HEK293 (cell line): Measurements from ENCODE around the gene SMS.

ENCODE experiments used
- CTCF ChIA-PET: fragments of 350-600 bp; formaldehyde crosslinking; extraction: SDS; loops from one replicate; lab custom pipeline; 2021; ENCODE audit warnings: antibody characterized with exemption; lab: Yijun Ruan, JAX
- POLR2A ChIA-PET: fragments of 300-600 bp; formaldehyde crosslinking; extraction: SDS; loops from one replicate; lab custom pipeline; 2020; ENCODE audit warnings: antibody characterized with exemption, inconsistent platforms; lab: Yijun Ruan, JAX
- H3K27ac ChIP-seq: fragments of 200-500 bp; sonication (Bioruptor generic); 2 replicates; pipeline ENCODE4 v1.5.1; 2014; ENCODE audit warnings: low read depth, low read length, control low read depth, inconsistent platforms; ENCODE audit errors: extremely low read depth
- H3K36me3 ChIP-seq, 2 experiments: fragments of 200-500 bp in 1 of 2; sonication (Bioruptor generic) in 1 of 2; 1 replicate in 1 of 2; 2 replicates in 1 of 2; pipeline ENCODE4 v1.5.1; 2014 to 2017; ENCODE audit warnings: inconsistent platforms in 2 of 2, low read length in 2 of 2; ENCODE audit not compliant: control insufficient read depth in 2 of 2, insufficient read depth in 1 of 2
- H3K4me1 ChIP-seq: fragments of 200-500 bp; sonication (Bioruptor generic); 2 replicates; pipeline ENCODE4 v1.5.1; 2014; ENCODE audit warnings: mild to moderate bottlenecking, low read length, inconsistent platforms; ENCODE audit not compliant: control insufficient read depth, insufficient read depth
- H3K4me3 ChIP-seq: 2 replicates; pipeline ENCODE4 v1.5.1; 2011; ENCODE audit warnings: low read depth, mild to moderate bottlenecking, control low read depth, low read length, moderate library complexity
- H3K9me3 ChIP-seq: fragments of 200-500 bp; sonication (Bioruptor generic); 2 replicates; pipeline ENCODE4 v1.5.1; 2014; ENCODE audit warnings: low read depth, low read length, inconsistent platforms; ENCODE audit not compliant: control insufficient read depth, insufficient read depth
- GLIS1 ChIP-seq: fragments of 450-650 bp; formaldehyde crosslinking; IDR thresholded peaks from 2 replicates; pipeline ENCODE4 v1.5.1; 2016; ENCODE audit warnings: missing biosample characterization, missing genetic modification characterization
- KLF9 ChIP-seq: fragments of 450-650 bp; formaldehyde crosslinking; IDR thresholded peaks from 2 replicates; pipeline ENCODE4 v1.5.1; 2016; ENCODE audit warnings: missing biosample characterization, missing genetic modification characterization, low read depth
- PRDM1 ChIP-seq: fragments of 450-650 bp; formaldehyde crosslinking; IDR thresholded peaks from 2 replicates; pipeline ENCODE4; 2016; ENCODE audit warnings: missing biosample characterization, missing genetic modification characterization
- PRDM4 ChIP-seq: fragments of 450-650 bp; formaldehyde crosslinking; IDR thresholded peaks from 2 replicates; pipeline ENCODE4 v1.5.1; 2017; ENCODE audit warnings: missing biosample characterization, missing genetic modification characterization
- ZIC2 ChIP-seq: fragments of 450-650 bp; formaldehyde crosslinking; IDR thresholded peaks from 2 replicates; pipeline ENCODE4 v1.5.1; 2016; ENCODE audit warnings: missing biosample characterization, missing genetic modification characterization
- ZNF155 ChIP-seq: fragments of 450-650 bp; formaldehyde crosslinking; IDR thresholded peaks from 2 replicates; pipeline ENCODE4 v1.5.1; 2016; ENCODE audit warnings: missing biosample characterization, missing genetic modification characterization
- ZNF157 ChIP-seq: fragments of 450-650 bp; formaldehyde crosslinking; IDR thresholded peaks from 2 replicates; pipeline ENCODE4 v1.5.1; 2016; ENCODE audit warnings: missing biosample characterization, missing genetic modification characterization
- ZNF18 ChIP-seq: fragments of 450-650 bp; formaldehyde crosslinking; IDR thresholded peaks from 2 replicates; pipeline ENCODE4 v1.5.1; 2016; ENCODE audit warnings: missing biosample characterization, missing genetic modification characterization
- ZNF2 ChIP-seq: fragments of 450-650 bp; formaldehyde crosslinking; IDR thresholded peaks from 2 replicates; pipeline ENCODE4 v1.5.1; 2016; ENCODE audit warnings: missing biosample characterization, missing genetic modification characterization
- ZNF221 ChIP-seq: fragments of 450-650 bp; formaldehyde crosslinking; IDR thresholded peaks from 2 replicates; pipeline ENCODE4 v1.5.1; 2017; ENCODE audit warnings: missing biosample characterization, missing genetic modification characterization, borderline replicate concordance
- ZNF274 ChIP-seq, 2 experiments: fragments of 200-500 bp in 1 of 2; fragments of 450-650 bp in 1 of 2; sonication (Bioruptor generic) in 1 of 2; formaldehyde crosslinking in 1 of 2; IDR thresholded peaks; 2 replicates each; pipeline versions ENCODE4 v1.5.1 to v1.6.1; 2014 to 2016; ENCODE audit warnings: borderline replicate concordance in 1 of 2, inconsistent platforms in 1 of 2, low read length in 1 of 2, missing biosample characterization in 1 of 2, missing genetic modification characterization in 1 of 2
- ZNF280C ChIP-seq: fragments of 450-650 bp; formaldehyde crosslinking; IDR thresholded peaks from 2 replicates; pipeline ENCODE4 v1.5.1; 2016; ENCODE audit warnings: missing biosample characterization, missing genetic modification characterization
- ZNF394 ChIP-seq: fragments of 450-650 bp; formaldehyde crosslinking; IDR thresholded peaks from 2 replicates; pipeline ENCODE4 v1.5.1; 2016; ENCODE audit warnings: missing biosample characterization, missing genetic modification characterization, mild to moderate bottlenecking, moderate library complexity, borderline replicate concordance
- ZNF433 ChIP-seq: fragments of 450-650 bp; formaldehyde crosslinking; IDR thresholded peaks from 2 replicates; pipeline ENCODE4 v1.5.1; 2016; ENCODE audit warnings: missing biosample characterization, missing genetic modification characterization, low read depth
- ZNF571 ChIP-seq: fragments of 450-650 bp; formaldehyde crosslinking; IDR thresholded peaks from 2 replicates; pipeline ENCODE4 v1.5.0; 2017; ENCODE audit warnings: missing biosample characterization, missing genetic modification characterization
- ZNF600 ChIP-seq: fragments of 450-650 bp; formaldehyde crosslinking; IDR thresholded peaks from 2 replicates; pipeline ENCODE4 v1.5.1; 2016; ENCODE audit warnings: missing biosample characterization, missing genetic modification characterization
- ZNF621 ChIP-seq: fragments of 450-650 bp; formaldehyde crosslinking; IDR thresholded peaks from 2 replicates; pipeline ENCODE4 v1.5.1; 2017; ENCODE audit warnings: missing biosample characterization, missing genetic modification characterization
- ZSCAN16 ChIP-seq: fragments of 450-650 bp; formaldehyde crosslinking; IDR thresholded peaks from 2 replicates; pipeline ENCODE4 v1.5.1; 2016; ENCODE audit warnings: missing biosample characterization, missing genetic modification characterization
- ZSCAN30 ChIP-seq: fragments of 450-650 bp; IDR thresholded peaks from 2 replicates; pipeline ENCODE4 v1.5.1; 2018; ENCODE audit warnings: missing biosample characterization, mild to moderate bottlenecking, missing genetic modification characterization, moderate library complexity
- TF ChIP-seq, protein P1 (sequence below): fragments of 450-650 bp; formaldehyde crosslinking; IDR thresholded peaks from 2 replicates; pipeline ENCODE4 v1.5.1; 2016; ENCODE audit warnings: missing biosample characterization, missing genetic modification characterization, low read depth
- TF ChIP-seq, protein P2 (sequence below): fragments of 450-650 bp; formaldehyde crosslinking; IDR thresholded peaks from 2 replicates; pipeline ENCODE4 v1.5.1; 2016; ENCODE audit warnings: missing biosample characterization, missing genetic modification characterization

The SMS gene

GRCh38 chrX:21907260-21907659 lies 33.2 kb upstream of the SMS start:
- Histone ChIP-seq H3K4me1 (no peaks in the 10 kb centered on the region), H3K9me3 (no peaks in the 10 kb centered on the region), H3K27ac (no peak overlapping the region), H3K4me3 (no peak overlapping the region), H3K36me3 (no peaks in the 10 kb centered on the region; a peak in 1 of 3 replicates)
- TF ChIP-seq ZNF157 (tag by site-specific recombination) (no peak), ZNF433 (tag by site-specific recombination) (no peak), ZIC2 (tag by site-specific recombination) (no peak), ZNF600 (tag by site-specific recombination) (no peak), ZNF571 (no peak), ZNF280C (no peak), GLIS1 (no peak), ZNF394 (no peak), ZNF621 (no peak), ZNF274 (IDR thresholded peaks at IDR 0.05; ENCODE audit: low read length) (no peak), ZNF274 (tag by site-specific recombination; IDR thresholded peaks at IDR 0.05; ENCODE audit: borderline replicate concordance) (no peak), PRDM1 (no peak), ZNF2 (no peak), ZNF221 (tag by site-specific recombination) (no peak)
- TF ChIP-seq, protein P1, sequence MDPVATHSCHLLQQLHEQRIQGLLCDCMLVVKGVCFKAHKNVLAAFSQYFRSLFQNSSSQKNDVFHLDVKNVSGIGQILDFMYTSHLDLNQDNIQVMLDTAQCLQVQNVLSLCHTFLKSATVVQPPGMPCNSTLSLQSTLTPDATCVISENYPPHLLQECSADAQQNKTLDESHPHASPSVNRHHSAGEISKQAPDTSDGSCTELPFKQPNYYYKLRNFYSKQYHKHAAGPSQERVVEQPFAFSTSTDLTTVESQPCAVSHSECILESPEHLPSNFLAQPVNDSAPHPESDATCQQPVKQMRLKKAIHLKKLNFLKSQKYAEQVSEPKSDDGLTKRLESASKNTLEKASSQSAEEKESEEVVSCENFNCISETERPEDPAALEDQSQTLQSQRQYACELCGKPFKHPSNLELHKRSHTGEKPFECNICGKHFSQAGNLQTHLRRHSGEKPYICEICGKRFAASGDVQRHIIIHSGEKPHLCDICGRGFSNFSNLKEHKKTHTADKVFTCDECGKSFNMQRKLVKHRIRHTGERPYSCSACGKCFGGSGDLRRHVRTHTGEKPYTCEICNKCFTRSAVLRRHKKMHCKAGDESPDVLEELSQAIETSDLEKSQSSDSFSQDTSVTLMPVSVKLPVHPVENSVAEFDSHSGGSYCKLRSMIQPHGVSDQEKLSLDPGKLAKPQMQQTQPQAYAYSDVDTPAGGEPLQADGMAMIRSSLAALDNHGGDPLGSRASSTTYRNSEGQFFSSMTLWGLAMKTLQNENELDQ (tag by site-specific recombination): no peak
- TF ChIP-seq, protein P2, sequence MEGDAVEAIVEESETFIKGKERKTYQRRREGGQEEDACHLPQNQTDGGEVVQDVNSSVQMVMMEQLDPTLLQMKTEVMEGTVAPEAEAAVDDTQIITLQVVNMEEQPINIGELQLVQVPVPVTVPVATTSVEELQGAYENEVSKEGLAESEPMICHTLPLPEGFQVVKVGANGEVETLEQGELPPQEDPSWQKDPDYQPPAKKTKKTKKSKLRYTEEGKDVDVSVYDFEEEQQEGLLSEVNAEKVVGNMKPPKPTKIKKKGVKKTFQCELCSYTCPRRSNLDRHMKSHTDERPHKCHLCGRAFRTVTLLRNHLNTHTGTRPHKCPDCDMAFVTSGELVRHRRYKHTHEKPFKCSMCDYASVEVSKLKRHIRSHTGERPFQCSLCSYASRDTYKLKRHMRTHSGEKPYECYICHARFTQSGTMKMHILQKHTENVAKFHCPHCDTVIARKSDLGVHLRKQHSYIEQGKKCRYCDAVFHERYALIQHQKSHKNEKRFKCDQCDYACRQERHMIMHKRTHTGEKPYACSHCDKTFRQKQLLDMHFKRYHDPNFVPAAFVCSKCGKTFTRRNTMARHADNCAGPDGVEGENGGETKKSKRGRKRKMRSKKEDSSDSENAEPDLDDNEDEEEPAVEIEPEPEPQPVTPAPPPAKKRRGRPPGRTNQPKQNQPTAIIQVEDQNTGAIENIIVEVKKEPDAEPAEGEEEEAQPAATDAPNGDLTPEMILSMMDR (tag by site-specific recombination): no peak
- ChIA-PET CTCF (interaction anchor here (0.7 kb wide), 1 partner anchor 19 kb away, joined by 3 read pairs; no protein-coding TSS in a partner anchor), POLR2A (no interaction called here)

DNA sequence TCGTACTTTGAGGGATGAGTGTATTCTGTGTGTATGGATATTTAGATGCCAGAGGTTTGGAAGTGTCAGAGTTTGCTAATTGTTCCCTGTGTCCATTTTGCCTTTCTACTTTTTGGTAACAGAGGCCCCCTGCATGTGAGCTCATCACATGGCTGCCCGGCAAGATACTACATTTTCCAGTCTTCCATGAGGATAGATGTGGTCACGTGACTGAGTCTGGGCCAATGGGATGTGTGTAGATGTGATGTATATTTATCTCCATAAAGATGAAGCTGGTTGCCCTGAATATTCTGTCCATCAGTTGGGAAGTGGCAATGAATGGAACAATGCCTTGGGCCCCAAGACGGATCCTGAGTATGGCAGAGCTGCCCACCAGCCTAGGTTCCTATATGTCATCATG lies 29.0 kb upstream of the SMS start:
- Histone ChIP-seq H3K4me3 (no peak overlapping the region), H3K27ac (no peak overlapping the region), H3K36me3 (no peaks in the 10 kb centered on the region; a peak in 1 of 3 replicates), H3K4me1 (no peaks in the 10 kb centered on the region), H3K9me3 (no peaks in the 10 kb centered on the region)
- CTCF ChIA-PET: no interaction called here
- POLR2A ChIA-PET: no interaction called here
- TF ChIP-seq KLF9 (tag by site-specific recombination) (no peak), ZNF18 (tag by site-specific recombination) (no peak), ZSCAN16 (tag by site-specific recombination) (no peak), PRDM4 (tag by site-specific recombination) (no peak), ZSCAN30 (no peak), ZNF221 (tag by site-specific recombination) (no peak), ZNF155 (tag by site-specific recombination) (no peak), ZNF2 (no peak)
